Omental fat pad (tissue), 4 donors: ENCODE data around the gene PLCB1. TPM values are rescaled to one million over a fixed set of nuclear protein-coding genes. Genes with fewer than 3 reads are reported as not detected.

Source experiments
- ATAC-seq: fragments of 150-250 bp; one replicate; pipeline ENCODE4 v1.9.1; 2016; ENCODE audit warnings: mild to moderate bottlenecking, moderate library complexity; ENCODE audit not compliant: low FRiP score
- DNase-seq: peaks from one replicate; pipeline ENCODE4 v3.0.0-alpha.2; 2019; ENCODE audit warnings: low spot score
- total RNA-seq, 4 donors: library from RNA; depleted of rRNA; stranded (reverse); fragments of >200 nt; gene quantifications; one replicate each; pipeline ENCODE4 v1.1.0, GENCODE V29; 2016
- TF ChIP-seq, protein P1 (sequence below), 3 donors: fragments of 450-650 bp; IDR thresholded peaks; one replicate each; pipeline ENCODE4 v1.5.1; 2016 to 2017; ENCODE audit warnings: antibody characterized with exemption in 3 of 3, mild to moderate bottlenecking in 3 of 3, moderate library complexity in 2 of 3

Gene PLCB1
- total RNA-seq, 4 donors from 2014 or later: 22.4 to 60.5 (median 36.4) TPM

GRCh38 chr20:8389381-8390036 is 257.4 kb downstream of the PLCB1 start:
- TF ChIP-seq, protein P1, sequence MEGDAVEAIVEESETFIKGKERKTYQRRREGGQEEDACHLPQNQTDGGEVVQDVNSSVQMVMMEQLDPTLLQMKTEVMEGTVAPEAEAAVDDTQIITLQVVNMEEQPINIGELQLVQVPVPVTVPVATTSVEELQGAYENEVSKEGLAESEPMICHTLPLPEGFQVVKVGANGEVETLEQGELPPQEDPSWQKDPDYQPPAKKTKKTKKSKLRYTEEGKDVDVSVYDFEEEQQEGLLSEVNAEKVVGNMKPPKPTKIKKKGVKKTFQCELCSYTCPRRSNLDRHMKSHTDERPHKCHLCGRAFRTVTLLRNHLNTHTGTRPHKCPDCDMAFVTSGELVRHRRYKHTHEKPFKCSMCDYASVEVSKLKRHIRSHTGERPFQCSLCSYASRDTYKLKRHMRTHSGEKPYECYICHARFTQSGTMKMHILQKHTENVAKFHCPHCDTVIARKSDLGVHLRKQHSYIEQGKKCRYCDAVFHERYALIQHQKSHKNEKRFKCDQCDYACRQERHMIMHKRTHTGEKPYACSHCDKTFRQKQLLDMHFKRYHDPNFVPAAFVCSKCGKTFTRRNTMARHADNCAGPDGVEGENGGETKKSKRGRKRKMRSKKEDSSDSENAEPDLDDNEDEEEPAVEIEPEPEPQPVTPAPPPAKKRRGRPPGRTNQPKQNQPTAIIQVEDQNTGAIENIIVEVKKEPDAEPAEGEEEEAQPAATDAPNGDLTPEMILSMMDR (IDR thresholded peaks at IDR 0.05): no peak
- DNase-seq (no peak), ATAC-seq (peak; percentile 45)

DNA sequence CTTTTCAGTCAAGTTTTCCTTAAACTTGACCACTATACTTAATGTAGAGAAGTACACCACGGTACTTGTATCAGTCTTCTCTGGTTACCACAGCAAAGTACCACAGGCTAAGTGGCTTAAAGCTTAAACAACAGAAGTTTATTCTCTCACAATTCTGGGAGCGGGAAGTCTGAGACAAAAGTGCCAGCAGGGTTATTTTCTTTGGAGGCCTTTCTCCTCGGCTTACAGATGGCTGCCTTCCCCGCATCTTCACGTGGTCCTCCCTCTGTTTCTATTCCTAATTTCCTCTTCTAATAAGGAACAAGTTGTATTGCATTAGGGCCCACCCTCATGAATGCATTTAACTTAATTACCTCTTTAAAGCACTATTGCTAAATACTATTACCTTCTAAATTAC is 258.0 kb downstream of the PLCB1 start:
- no peak for DNase-seq
- ATAC-seq: no peak
- TF ChIP-seq, protein P1 (IDR thresholded peaks at IDR 0.05): no peak

DNA sequence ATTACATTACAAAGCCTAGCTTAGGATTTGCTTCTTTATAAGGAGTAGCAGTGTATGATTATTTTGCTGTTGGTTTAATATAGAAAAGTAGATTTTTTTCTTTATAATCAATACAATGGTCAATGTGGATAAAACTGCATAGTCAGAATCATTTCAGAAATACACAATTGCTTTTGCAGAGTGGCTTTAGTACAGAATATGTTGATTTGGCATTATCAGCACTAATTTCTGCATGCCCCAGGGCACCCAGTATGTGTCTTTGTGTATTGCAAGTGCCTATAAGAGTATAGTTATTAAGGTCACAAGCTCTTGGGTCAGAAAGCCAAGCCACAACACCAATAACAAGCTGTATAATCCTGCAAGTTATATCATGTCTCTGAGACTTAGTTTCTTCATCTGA is 258.4 kb downstream of the PLCB1 start:
- DNase-seq: no peak
- no peak for ATAC-seq
- TF ChIP-seq, protein P1 (IDR thresholded peaks at IDR 0.05): no peak

- DNase-seq: no peak
Observed at GRCh38 chr20:8393381-8393780, 261.3 kb downstream of the PLCB1 start.

DNA sequence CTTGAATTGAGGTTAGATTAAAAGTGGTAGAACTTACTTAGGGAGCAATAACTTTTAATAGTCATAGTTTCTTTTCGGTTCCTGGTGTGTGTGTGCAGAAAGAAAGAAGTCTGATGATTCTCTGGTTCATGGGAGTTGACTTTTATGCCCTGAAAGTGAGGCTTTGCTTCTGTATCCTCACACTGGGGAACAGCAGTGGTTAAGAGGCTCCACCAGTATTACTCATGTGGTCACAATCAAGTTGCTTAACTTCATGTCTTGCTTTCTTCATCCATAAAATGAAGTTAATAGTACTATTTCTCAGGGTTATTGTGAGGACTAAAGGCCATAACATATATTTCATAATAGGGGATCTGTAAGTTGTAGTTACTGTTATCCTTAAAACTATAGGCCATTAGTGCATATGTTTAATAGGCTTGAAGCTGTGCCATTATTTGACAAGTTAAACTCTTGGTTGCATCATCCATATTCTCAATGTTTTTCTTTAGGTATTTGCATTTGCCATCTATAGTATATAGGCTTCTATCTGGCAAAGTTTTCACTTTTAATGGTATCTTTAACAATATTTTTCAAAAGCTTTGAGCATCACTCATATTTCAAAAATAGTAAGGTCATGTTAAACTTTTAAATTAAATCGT is 262.4 kb downstream of the PLCB1 start:
- DNase-seq (no peak), ATAC-seq (no peak)
- TF ChIP-seq, protein P1 (IDR thresholded peaks at IDR 0.05): no peak

More at GRCh38 chr20:8393381-8393780, 261.3 kb downstream of the PLCB1 start:
- TF ChIP-seq, protein P1 (IDR thresholded peaks at IDR 0.05): no peak
- no peak for ATAC-seq

DNA sequence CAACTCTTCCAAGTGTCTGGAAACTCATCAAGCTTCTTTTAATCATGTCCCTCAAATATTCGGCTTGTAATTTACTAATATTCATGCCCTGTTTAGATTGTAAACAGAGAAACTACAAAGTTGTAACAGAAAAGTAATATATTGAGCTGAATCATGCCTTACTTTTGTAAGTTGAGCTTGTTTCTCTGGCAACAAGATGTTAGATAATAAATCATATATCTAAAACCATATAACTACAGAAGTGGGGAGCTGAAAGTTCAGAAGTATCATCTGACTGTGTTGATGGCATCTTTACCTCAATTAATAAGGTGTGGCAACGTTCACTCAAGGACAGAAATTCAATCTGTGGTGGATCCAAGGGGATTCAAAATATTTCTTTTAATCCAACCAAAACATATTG is 263.9 kb downstream of the PLCB1 start:
- TF ChIP-seq, protein P1 (IDR thresholded peaks at IDR 0.05): no peak

More for the DNA sequence above, 263.9 kb downstream of the PLCB1 start:
- no peak for DNase-seq
- ATAC-seq: no peak
